Bronchus fibroblast of lung (primary cell): ENCODE results near the gene MAP1LC3C. TPM values are rescaled to one million over a fixed set of nuclear protein-coding genes. Genes with fewer than 3 reads are reported as not detected.

Experiments used
- total RNA-seq: library from RNA; depleted of rRNA; stranded (reverse); fragments of >200 nt; gene quantifications from 2 replicates; pipeline ENCODE4 v1.2.3, GENCODE V29; 2015

Gene MAP1LC3C
- total RNA-seq = 0.34 TPM in 1 of 2 replicates, not detected in the other

DNA sequence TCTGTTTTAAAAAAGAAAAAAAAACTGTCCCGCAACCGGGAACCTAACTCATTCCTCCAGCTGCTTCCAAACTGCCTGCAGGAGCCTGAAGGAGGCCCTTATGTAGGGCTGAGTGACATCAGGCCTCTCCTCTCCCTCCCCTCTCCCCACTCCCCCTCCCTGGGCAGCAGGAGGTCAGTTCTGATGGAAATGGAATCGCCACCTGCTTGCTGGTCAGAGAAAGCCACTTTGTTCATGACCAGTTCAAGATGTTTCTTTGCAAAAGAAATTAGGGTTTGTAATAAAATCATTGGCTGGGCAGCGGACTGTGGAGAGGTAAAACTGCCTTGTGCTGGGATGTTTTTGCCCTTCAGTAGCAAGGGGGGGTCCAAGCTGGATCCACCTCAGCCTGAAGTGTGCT is at the start of gene MAP1LC3C:
Gene MAP1LC3C, minus strand, starts transcription at position 73 of the 400 bp plus-strand sequence. CDS start 90 bp downstream, outside the sequence.

DNA sequence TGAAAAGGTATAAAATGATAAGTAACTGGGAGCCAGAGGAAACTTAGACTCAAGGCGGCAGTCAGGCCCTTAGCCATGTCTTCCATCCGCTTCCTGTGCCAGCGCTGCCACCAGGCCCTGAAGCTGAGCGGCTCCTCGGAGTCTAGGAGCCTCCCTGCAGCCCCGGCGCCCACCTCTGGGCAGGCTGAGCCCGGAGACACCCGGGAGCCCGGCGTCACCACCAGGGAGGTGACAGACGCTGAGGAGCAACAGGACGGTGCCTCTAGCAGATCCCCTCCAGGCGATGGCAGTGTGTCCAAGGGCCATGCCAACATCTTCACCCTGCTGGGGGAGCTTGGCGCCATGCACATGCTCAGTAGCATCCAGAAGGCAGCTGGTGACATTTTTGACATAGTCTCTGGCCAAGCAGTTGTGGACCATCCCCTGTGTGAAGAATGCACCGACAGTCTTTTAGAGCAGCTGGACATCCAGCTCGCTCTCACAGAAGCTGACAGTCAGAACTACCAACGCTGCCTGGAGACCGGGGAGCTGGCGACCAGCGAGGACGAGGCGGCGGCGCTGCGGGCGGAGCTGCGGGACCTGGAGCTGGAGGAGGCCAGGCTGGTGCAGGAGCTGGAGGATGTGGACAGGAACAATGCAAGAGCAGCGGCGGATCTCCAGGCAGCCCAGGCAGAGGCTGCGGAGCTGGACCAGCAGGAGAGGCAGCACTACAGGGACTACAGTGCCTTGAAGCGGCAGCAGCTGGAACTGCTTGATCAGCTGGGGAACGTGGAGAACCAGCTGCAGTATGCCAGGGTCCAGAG is 41.0 kb downstream of the MAP1LC3C start, which contains the start of gene BECN2:
Gene BECN2, plus strand, starts transcription at position 76 of the 803 bp plus-strand sequence. Its CDS starts 0 bp downstream, at position 76.

Other genes with a start within 250 kb of the MAP1LC3C start
- gene EXO1, start 150.9 kb downstream of the MAP1LC3C start, total RNA-seq = 16.6 and 24.7 TPM in 2 replicates
- not detected in 2 replicates for gene BECN2, start 41.3 kb downstream of the MAP1LC3C start, total RNA-seq